HCT116 (cell line): ENCODE measurements around the gene MAT2B. TPM values are rescaled to one million over a fixed set of nuclear protein-coding genes. Genes with fewer than 3 reads are reported as not detected.

Source experiments
- ATAC-seq: fragments of 200-7000 bp; cut with Tn5 transposase; 2 replicates; pipeline ENCODE4 v1.9.1; 2020; ENCODE audit warnings: mild to moderate bottlenecking, moderate library complexity
- BruUV-seq: library from RNA; stranded (reverse); fragments of 400-500 nt; replicated peaks from 2 replicates; lab custom pipeline; 2021; lab: Mats Ljungman, UMichigan
- CTCF ChIA-PET: fragments of 300-600 bp; sonication (Branson Sonifier 250); formaldehyde crosslinking; loops from one replicate; lab custom pipeline; 2021; ENCODE audit warnings: antibody characterized with exemption; lab: Charles Lee
- POLR2A ChIA-PET: fragments of 300-600, 350-600 bp; sonication (Branson Sonifier 250); formaldehyde crosslinking; loops from one replicate; lab custom pipeline; 2021; ENCODE audit warnings: antibody characterized with exemption; lab: Charles Lee
- RAD21 ChIA-PET, 2 experiments: fragments of 300-600 bp; sonication (Branson Sonifier 250); formaldehyde crosslinking; loops; one replicate each; lab custom pipeline; 2023; ENCODE audit warnings: low total read pairs in 2 of 2; ENCODE audit not compliant: uncharacterized antibody in 2 of 2, unreplicated experiment in 2 of 2, low non-redundant PET in 1 of 2; lab: Charles Lee
- DNase-seq: peaks from one replicate; pipeline ENCODE4 v3.0.0-alpha.2; 2010; ENCODE audit warnings: low read depth, low spot score
- H2AFZ ChIP-seq: fragments of 200-600 bp; shearing (Covaris generic), sonication (generic); 2 replicates; pipeline ENCODE4 v1.6.1; 2017; ENCODE audit warnings: low read depth, mixed run types, mixed read lengths, antibody characterized with exemption, low read length; ENCODE audit not compliant: poor library complexity, severe bottlenecking
- H3K27ac ChIP-seq: 2 replicates; pipeline ENCODE4 v1.5.1; 2012; ENCODE audit warnings: low read depth, low read length
- H3K27me3 ChIP-seq: fragments of 200-600 bp; sonication (generic); 2 replicates; pipeline ENCODE4 v1.6.1; 2016; ENCODE audit warnings: mixed run types, low read length, mixed read lengths; ENCODE audit not compliant: insufficient read depth
- H3K36me3 ChIP-seq, 2 experiments: fragments of 200-500 bp in 1 of 2; fragments of 200-600 bp in 1 of 2; sonication (Bioruptor generic) in 1 of 2; sonication (generic) in 1 of 2; 2 replicates each; pipeline versions ENCODE4 v1.5.1 to v1.6.1; 2014 to 2016; ENCODE audit warnings: low read length in 2 of 2, inconsistent platforms in 1 of 2, mixed read lengths in 1 of 2, mixed run types in 1 of 2; ENCODE audit not compliant: insufficient read depth in 2 of 2, control insufficient read depth in 1 of 2
- H3K4me1 ChIP-seq, 2 experiments: fragments of 200-600 bp in 1 of 2; sonication (generic) in 1 of 2; 2 replicates each; pipeline versions ENCODE4 v1.5.1 to v1.6.1; 2012 to 2017; ENCODE audit warnings: low read length in 2 of 2, inconsistent platforms in 1 of 2, mild to moderate bottlenecking in 1 of 2, mixed read lengths in 1 of 2, mixed run types in 1 of 2, moderate library complexity in 1 of 2; ENCODE audit not compliant: insufficient read depth in 2 of 2, control insufficient read depth in 1 of 2
- H3K4me2 ChIP-seq: fragments of 200-600 bp; sonication (generic); 2 replicates; pipeline ENCODE4 v1.6.1; 2017; ENCODE audit warnings: mixed run types, low read length, mixed read lengths
- H3K4me3 ChIP-seq, 2 experiments: fragments of 200-600 bp in 1 of 2; sonication (generic) in 1 of 2; replicated peaks in 1 of 2; 2 replicates each; pipeline ENCODE4 v1.5.1; 2011 to 2016; ENCODE audit warnings: low read length in 2 of 2, control low read depth in 1 of 2, low read depth in 1 of 2, mild to moderate bottlenecking in 1 of 2, mixed read lengths in 1 of 2, mixed run types in 1 of 2
- H3K79me2 ChIP-seq: fragments of 200-600 bp; sonication (generic); 2 replicates; pipeline ENCODE4 v1.6.1; 2017; ENCODE audit warnings: mild to moderate bottlenecking, mixed run types, low read length, moderate library complexity, mixed read lengths; ENCODE audit not compliant: insufficient read depth
- H3K9ac ChIP-seq: fragments of 200-600 bp; sonication (generic); 2 replicates; pipeline ENCODE4 v1.6.1; 2016; ENCODE audit warnings: low read length, mixed read lengths
- H3K9me2 ChIP-seq: fragments of 200-600 bp; sonication (generic), shearing (Covaris generic); 2 replicates; pipeline ENCODE4 v1.6.1; 2017; ENCODE audit warnings: mixed run types, mild to moderate bottlenecking, moderate library complexity; ENCODE audit not compliant: insufficient read depth
- H3K9me3 ChIP-seq, 2 experiments: fragments of 200-500 bp in 1 of 2; fragments of 200-600 bp in 1 of 2; sonication (Bioruptor generic) in 1 of 2; sonication (generic) in 1 of 2; 2 replicates each; pipeline ENCODE4 v1.6.1; 2014 to 2017; ENCODE audit warnings: low read length in 2 of 2, mixed read lengths in 2 of 2, inconsistent platforms in 1 of 2, low read depth in 1 of 2, mild to moderate bottlenecking in 1 of 2, mixed run types in 1 of 2, moderate library complexity in 1 of 2; ENCODE audit not compliant: control insufficient read depth in 1 of 2, insufficient read depth in 1 of 2
- H4K20me1 ChIP-seq: fragments of 200-600 bp; sonication (generic), shearing (Covaris generic); 2 replicates; pipeline ENCODE4 v1.6.1; 2017; ENCODE audit warnings: mixed run types, mild to moderate bottlenecking, moderate library complexity; ENCODE audit not compliant: insufficient read depth
- CBX3 ChIP-seq: IDR thresholded peaks from 2 replicates; pipeline ENCODE4 v1.6.1; 2012; ENCODE audit warnings: low read depth
- EGR1 ChIP-seq: IDR thresholded peaks from 2 replicates; pipeline ENCODE4 v1.6.1; 2012; ENCODE audit warnings: low read depth
- EZH2 ChIP-seq: fragments of 200-600 bp; sonication (generic); IDR thresholded peaks from 2 replicates; pipeline ENCODE4 v1.6.1; 2017; ENCODE audit warnings: antibody characterized with exemption, mixed run types
- JUND ChIP-seq: IDR thresholded peaks from 2 replicates; pipeline ENCODE4 v1.6.1; 2012
- POLR2AphosphoS5 ChIP-seq: IDR thresholded peaks from 2 replicates; pipeline ENCODE4 v1.6.1; 2011; ENCODE audit warnings: mild to moderate bottlenecking, low read depth, low read length, moderate library complexity
- intact Hi-C: fragments of 100-400 bp; cut with micrococcal nuclease; formaldehyde crosslinking; loops from 2 replicates; pipeline ENCODE4 v1.10.0; 2022
- total RNA-seq: library from RNA; stranded (reverse); gene quantifications from one replicate; pipeline ENCODE4 v1.2.1, GENCODE V29; 2021; ENCODE audit not compliant: unreplicated experiment
- TF ChIP-seq, protein P1 (sequence below): IDR thresholded peaks from 2 replicates; pipeline ENCODE4 v1.6.1; 2012
- TF ChIP-seq, protein P2 (sequence below), 3 experiments: fragments of 200-600 bp in 1 of 3; sonication (generic) in 1 of 3; IDR thresholded peaks in 2 of 3; conservative IDR thresholded peaks in 1 of 3; 2 replicates each; pipeline ENCODE4 v1.5.1; 2012 to 2017; ENCODE audit warnings: low read depth in 2 of 3, low read length in 2 of 3, antibody characterized with exemption in 1 of 3, borderline replicate concordance in 1 of 3, control low read depth in 1 of 3, mild to moderate bottlenecking in 1 of 3, mixed read lengths in 1 of 3, mixed run types in 1 of 3, moderate library complexity in 1 of 3; ENCODE audit not compliant: insufficient read depth in 1 of 3
- TF ChIP-seq, protein P3 (sequence below): IDR thresholded peaks from 2 replicates; pipeline ENCODE4 v1.6.1; 2011; ENCODE audit warnings: mild to moderate bottlenecking, low read length, moderate library complexity; ENCODE audit not compliant: insufficient replicate concordance; ENCODE audit errors: extremely low read depth

Gene MAT2B
- total RNA-seq, 1 experiment from 2014 or later, result 45.9 TPM

DNA sequence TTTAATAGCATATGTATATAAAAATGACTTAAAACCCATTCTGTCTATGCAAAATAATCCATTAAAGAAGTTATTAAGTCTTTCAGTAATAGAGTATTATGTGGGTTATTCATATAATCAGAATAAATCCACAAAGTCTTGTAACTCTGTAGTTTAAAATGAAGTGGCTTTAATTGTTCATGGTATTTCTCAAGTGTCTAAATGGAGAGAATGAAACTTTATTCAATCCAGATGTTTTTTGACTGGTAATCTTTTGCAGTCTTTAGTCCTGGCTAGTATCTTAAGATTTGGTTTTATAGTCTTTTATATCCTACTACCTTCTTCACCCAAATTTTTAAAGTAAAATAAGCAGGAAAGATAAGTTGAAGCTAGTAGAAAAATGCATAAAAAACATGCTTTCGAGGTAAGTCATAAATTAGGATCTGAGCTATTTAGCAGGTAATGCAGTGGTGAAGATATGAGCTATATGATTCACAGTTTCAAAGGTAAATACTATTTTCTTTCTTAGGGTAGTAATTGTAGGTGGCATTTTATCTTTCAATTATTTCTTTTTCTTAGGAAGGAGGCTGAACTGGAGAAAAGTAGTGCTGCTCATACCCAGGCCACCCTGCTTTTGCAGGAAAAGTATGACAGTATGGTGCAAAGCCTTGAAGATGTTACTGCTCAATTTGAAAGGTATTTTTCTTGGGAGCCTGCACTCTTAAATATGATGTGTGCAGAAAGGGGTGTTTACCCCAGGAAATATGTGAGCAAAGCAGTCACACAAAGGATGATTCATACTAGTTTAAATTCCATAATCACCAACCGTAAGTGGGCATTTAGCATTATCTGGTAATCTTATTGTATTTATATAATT, 27.1 kb upstream of the MAT2B start:
- TF ChIP-seq JUND (no peak), EGR1 (no peak), POLR2AphosphoS5 (no peak), EZH2 (no peak), CBX3 (no peak)
- TF ChIP-seq, protein P1, sequence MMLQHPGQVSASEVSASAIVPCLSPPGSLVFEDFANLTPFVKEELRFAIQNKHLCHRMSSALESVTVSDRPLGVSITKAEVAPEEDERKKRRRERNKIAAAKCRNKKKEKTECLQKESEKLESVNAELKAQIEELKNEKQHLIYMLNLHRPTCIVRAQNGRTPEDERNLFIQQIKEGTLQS, result no peak
- TF ChIP-seq, protein P2, sequence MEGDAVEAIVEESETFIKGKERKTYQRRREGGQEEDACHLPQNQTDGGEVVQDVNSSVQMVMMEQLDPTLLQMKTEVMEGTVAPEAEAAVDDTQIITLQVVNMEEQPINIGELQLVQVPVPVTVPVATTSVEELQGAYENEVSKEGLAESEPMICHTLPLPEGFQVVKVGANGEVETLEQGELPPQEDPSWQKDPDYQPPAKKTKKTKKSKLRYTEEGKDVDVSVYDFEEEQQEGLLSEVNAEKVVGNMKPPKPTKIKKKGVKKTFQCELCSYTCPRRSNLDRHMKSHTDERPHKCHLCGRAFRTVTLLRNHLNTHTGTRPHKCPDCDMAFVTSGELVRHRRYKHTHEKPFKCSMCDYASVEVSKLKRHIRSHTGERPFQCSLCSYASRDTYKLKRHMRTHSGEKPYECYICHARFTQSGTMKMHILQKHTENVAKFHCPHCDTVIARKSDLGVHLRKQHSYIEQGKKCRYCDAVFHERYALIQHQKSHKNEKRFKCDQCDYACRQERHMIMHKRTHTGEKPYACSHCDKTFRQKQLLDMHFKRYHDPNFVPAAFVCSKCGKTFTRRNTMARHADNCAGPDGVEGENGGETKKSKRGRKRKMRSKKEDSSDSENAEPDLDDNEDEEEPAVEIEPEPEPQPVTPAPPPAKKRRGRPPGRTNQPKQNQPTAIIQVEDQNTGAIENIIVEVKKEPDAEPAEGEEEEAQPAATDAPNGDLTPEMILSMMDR (IDR thresholded peaks at IDR 0.05 in 2 of 3, conservative IDR thresholded peaks at IDR 0.05 in 1 of 3; ENCODE audit: borderline replicate concordance in 1 of 3, insufficient read depth in 1 of 3, low read depth in 2 of 3, low read length in 2 of 3), result no peak
- TF ChIP-seq, protein P3, sequence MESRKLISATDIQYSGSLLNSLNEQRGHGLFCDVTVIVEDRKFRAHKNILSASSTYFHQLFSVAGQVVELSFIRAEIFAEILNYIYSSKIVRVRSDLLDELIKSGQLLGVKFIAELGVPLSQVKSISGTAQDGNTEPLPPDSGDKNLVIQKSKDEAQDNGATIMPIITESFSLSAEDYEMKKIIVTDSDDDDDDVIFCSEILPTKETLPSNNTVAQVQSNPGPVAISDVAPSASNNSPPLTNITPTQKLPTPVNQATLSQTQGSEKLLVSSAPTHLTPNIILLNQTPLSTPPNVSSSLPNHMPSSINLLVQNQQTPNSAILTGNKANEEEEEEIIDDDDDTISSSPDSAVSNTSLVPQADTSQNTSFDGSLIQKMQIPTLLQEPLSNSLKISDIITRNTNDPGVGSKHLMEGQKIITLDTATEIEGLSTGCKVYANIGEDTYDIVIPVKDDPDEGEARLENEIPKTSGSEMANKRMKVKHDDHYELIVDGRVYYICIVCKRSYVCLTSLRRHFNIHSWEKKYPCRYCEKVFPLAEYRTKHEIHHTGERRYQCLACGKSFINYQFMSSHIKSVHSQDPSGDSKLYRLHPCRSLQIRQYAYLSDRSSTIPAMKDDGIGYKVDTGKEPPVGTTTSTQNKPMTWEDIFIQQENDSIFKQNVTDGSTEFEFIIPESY, result no peak
- ChIA-PET RAD21 (no interaction called here), POLR2A (interaction anchor here (0.6 kb wide), 1 partner anchor 40 kb away, joined by 5 read pairs; no protein-coding TSS in a partner anchor), CTCF (interaction anchor here (0.9 kb wide), 1 partner anchor 10 kb away, joined by 3 read pairs; no protein-coding TSS in a partner anchor)
- BruUV-seq, result no TSS peak
- no peaks in the 10 kb centered on the region for H3K79me2 ChIP-seq
- DNase-seq (no peak), ATAC-seq (no peak)
- H2AFZ ChIP-seq, result no peak overlapping the region
- intact Hi-C loops, result no loop called here
- H3K4me2 ChIP-seq, result no peak overlapping the region
- H4K20me1 ChIP-seq, result no peaks in the 10 kb centered on the region
- no peak overlapping the region for H3K27ac ChIP-seq
- no peaks in the 10 kb centered on the region for H3K27me3 ChIP-seq
- H3K9me2 ChIP-seq, result no peaks in the 10 kb centered on the region
- H3K9ac ChIP-seq, result no peak overlapping the region
- no peaks in the 10 kb centered on the region for H3K4me1 ChIP-seq
- H3K36me3 ChIP-seq, result peaks cover 41 to 65% of the 10 kb centered on the region in 2 experiments
- H3K4me3 ChIP-seq, result no peak overlapping the region
- H3K9me3 ChIP-seq, result no peaks in the 10 kb centered on the region
